ENCODE results near the gene IGF1R. TPM values are rescaled to one million over a fixed set of nuclear protein-coding genes. Genes with fewer than 3 reads are reported as not detected.

Gene IGF1R
- total RNA-seq, 1 donor from 2014 or later: 151 TPM

DNA sequence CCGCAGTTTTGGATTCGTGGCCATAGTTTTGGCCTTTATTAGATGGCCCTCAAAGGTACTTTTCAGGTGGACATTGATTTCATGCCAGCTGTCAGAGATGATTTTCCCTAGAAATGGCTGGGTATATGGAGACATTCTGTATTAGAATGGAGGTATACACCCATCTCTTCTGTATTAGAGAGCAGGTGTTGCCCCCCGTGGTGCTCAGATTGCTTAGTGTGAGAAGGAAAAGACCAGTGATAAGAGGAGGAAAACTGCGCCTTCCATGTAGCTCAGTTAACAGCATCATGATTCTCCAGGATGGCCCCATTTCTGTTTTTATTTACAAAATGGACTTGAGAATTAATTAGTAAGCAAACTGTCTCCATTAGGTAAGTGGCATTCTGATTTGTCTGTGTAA, 145.9 kb downstream of the IGF1R start:
- intact Hi-C loops (cut with DNase I): no loop called here
- no peak overlapping the region for H3K27ac ChIP-seq
- no peaks in the 10 kb centered on the region for H3K36me3 ChIP-seq
- TF ChIP-seq CTCF (IDR thresholded peaks at IDR 0.05): no peak
- no peaks in the 10 kb centered on the region for H3K9me3 ChIP-seq
- H3K4me3 ChIP-seq: no peak overlapping the region
- H3K27me3 ChIP-seq: no peaks in the 10 kb centered on the region
- no peak for DNase-seq (ENCODE audit: low spot score in 2 of 2)
- H3K4me1 ChIP-seq: peaks cover under 1 to 31% of the 10 kb centered on the region in 2 donors

DNA sequence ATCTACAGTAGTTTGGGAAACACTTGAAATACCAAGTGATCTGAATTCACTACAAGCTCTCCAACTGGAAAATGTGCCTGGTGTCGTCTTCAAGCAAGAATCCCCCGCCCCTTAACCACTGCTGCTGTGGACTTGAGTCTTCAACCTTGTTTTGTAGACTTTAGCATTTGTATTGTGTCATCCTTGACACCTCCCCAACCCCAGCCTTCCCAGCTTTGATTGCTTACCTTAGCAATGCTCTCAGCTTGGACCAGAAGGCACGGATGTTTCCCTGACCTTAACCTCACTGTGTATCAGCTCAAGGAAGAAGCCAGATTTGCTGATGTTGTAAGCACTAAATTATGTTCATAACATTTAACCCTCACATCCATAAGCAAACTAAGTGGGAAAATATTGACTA, 146.4 kb downstream of the IGF1R start:
- TF ChIP-seq CTCF (IDR thresholded peaks at IDR 0.05): no peak
- Histone ChIP-seq H3K4me1 (peaks cover 6 to 36% of the 10 kb centered on the region in 2 donors), H3K27ac (no peak overlapping the region), H3K36me3 (no peaks in the 10 kb centered on the region), H3K9me3 (no peaks in the 10 kb centered on the region), H3K27me3 (no peaks in the 10 kb centered on the region), H3K4me3 (no peak overlapping the region)
- intact Hi-C loops (cut with DNase I): no loop called here
- DNase-seq (ENCODE audit: low spot score in 2 of 2): no peak

GRCh38 chr15:98795980-98796379, 147.6 kb downstream of the IGF1R start:
- H3K27ac ChIP-seq: no peak overlapping the region
- H3K27me3 ChIP-seq: no peaks in the 10 kb centered on the region
- H3K4me1 ChIP-seq: peaks cover 16 to 44% of the 10 kb centered on the region in 2 donors
- H3K36me3 ChIP-seq: no peaks in the 10 kb centered on the region
- no peak for TF ChIP-seq CTCF (IDR thresholded peaks at IDR 0.05)
- DNase-seq (ENCODE audit: low spot score in 2 of 2): no peak
- no peak overlapping the region for H3K4me3 ChIP-seq
- H3K9me3 ChIP-seq: no peaks in the 10 kb centered on the region
- intact Hi-C loops (cut with DNase I): no loop called here

GRCh38 chr15:98796685-98797357, 148.5 kb downstream of the IGF1R start:
- no peaks in the 10 kb centered on the region for H3K9me3 ChIP-seq
- DNase-seq (ENCODE audit: low spot score in 2 of 2): no peak
- intact Hi-C loops (cut with DNase I): no loop called here
- no peak for TF ChIP-seq CTCF (IDR thresholded peaks at IDR 0.05)
- H3K4me1 ChIP-seq: peaks cover 20 to 52% of the 10 kb centered on the region in 2 donors
- H3K4me3 ChIP-seq: no peak overlapping the region
- H3K27ac ChIP-seq: no peak overlapping the region
- H3K27me3 ChIP-seq: no peaks in the 10 kb centered on the region
- H3K36me3 ChIP-seq: no peaks in the 10 kb centered on the region

DNA sequence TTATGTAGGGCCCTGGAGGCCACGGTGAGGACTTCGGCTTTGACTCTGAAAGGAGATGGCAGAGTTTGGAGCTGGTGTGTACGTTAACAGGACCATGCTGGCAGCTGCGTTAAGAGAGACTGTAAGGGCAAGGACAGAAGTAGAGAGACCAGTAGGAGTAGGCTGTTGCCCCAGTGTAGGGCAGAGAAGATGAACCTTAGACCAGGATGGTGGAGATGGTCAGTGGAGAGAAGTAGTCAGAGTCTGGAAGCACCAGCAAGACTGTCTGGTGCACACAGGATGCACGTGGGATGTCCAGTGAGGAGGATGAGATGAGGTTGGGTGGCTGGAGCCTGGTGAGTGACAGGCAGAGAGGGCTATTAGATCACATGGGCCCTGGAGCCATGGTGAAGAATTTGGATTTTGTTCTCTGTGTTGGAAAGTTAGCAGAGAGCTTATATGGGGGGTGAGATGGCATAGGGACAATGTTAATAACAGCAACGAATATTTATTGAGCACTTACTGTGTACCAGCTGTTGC, 150.1 kb downstream of the IGF1R start:
- intact Hi-C loops (cut with DNase I): no loop called here
- no peak for DNase-seq (ENCODE audit: low spot score in 2 of 2)
- no peak overlapping the region for H3K4me3 ChIP-seq
- H3K9me3 ChIP-seq: no peaks in the 10 kb centered on the region
- H3K27me3 ChIP-seq: no peaks in the 10 kb centered on the region
- H3K36me3 ChIP-seq: no peaks in the 10 kb centered on the region
- H3K27ac ChIP-seq: no peak overlapping the region
- peaks cover 20 to 45% of the 10 kb centered on the region in 2 donors for H3K4me1 ChIP-seq
- TF ChIP-seq CTCF (IDR thresholded peaks at IDR 0.05): no peak

All from ascending aorta (tissue), 2 donors.